GM18502 (cell line): Measurements from ENCODE around the gene SNHG17.
"Not testable (repeated sequence)": the region's sequence is repeated elsewhere in the genome, so short reads cannot be mapped to it uniquely, and the experiment has no call there.

ENCODE experiments used
- ATAC-seq: cut with Tn5 transposase; IDR thresholded peaks from one replicate; pipeline ENCODE4 v1.9.1; 2021; ENCODE audit warnings: mild to moderate bottlenecking; ENCODE audit not compliant: unreplicated experiment, poor library complexity

The SNHG17 gene

DNA sequence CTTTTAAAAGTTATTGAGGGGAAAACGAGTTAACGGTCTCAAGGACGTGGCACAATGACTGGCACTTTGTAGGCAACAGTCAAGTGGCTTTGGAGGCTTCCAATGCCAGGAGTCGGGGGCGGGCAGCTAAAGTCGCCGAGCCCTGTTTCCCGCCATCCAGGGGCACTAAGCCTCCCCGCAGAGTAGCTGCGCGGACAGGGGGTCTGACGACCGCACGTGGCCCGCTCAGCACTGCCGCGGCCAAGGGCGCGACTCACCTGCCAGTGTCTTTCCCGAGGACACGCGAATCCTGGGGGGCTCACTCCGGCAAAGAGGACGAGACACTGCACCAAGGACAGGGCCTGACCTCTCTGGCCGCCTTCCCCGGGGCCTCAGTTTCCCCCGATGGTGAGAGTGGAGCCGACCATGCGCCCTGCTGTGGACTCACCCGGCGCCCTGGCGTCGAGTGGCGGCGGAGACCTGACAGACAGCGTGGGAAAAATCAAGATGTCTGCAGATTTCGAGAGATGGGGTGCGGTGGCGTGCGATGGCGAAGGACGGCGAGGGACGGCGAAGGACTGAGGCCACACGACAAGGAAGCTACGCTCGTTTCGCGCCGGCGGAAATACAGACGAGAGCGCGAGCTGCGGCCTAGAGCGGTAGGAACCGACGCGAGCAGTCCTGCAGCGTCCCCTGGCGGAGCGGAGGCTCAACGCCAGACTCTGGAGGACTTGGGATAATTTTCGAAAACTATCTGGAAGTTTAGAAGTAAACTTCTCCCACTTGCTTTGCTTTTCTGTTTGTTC, at the start of gene SNHG17:
TSS of gene SNHG17 (minus strand) at position 559 of the 785 bp plus-strand sequence.
- ATAC-seq = peak; percentile 63

DNA sequence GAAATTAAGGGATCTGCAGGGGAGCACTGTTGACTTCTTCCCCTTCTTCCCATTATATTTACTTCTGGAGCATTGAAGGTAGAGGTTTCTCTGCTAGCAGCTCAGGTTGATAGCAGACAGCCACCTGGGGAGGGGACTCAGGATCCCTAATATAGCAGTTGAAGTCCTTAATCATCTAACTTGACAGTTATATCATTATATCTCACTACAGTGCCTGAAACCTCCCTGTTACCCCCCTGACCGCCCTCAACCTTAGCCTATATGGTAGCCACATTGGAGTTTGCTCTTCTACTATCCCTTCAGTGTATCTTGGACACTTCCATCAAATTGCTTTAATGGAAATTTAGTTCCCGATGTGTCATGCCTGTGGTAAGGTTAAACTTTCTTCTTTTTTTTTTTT, 44.5 kb upstream of the SNHG17 start:
- no peak for ATAC-seq

DNA sequence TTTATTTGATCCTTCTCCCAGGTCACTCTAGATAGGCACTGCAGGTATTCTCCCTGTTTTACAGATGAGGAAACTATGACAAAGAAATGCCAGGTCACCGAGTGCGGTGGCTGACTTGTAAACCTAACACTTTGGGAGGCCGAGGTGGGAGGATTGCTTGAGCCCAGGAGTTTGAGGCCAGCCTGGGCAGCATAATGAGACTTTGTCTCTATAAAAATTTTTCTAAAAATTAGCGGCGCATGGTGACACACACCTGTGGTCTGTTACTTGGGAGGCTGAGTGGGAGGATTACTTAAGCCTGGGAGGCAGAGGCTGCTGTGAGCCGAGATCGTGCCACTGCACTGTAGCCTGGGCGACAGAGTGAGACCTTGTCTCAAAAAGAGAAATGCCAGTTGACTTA, 42.6 kb upstream of the SNHG17 start:
- ATAC-seq = no peak

DNA sequence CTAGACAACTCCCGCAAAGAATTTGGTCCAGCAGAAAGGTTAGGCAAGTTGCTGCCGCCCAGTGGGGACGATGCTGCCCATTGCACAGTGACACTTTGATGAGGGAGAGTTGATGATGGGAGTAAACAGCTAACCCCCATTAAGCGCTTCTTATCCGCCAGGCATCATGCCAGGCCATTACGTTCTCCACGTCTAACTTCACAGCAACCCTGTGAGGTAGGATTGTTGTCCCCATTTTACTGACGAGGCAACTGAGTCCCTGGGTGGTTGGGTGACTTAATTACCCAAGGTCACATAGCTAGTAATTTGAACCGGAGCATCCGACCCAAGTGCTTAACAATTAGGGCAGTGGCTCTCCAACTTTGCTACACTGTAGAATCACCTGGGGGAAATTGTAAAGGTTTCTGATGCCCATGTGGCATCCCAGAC, 38.3 kb upstream of the SNHG17 start:
- no peak for ATAC-seq

DNA sequence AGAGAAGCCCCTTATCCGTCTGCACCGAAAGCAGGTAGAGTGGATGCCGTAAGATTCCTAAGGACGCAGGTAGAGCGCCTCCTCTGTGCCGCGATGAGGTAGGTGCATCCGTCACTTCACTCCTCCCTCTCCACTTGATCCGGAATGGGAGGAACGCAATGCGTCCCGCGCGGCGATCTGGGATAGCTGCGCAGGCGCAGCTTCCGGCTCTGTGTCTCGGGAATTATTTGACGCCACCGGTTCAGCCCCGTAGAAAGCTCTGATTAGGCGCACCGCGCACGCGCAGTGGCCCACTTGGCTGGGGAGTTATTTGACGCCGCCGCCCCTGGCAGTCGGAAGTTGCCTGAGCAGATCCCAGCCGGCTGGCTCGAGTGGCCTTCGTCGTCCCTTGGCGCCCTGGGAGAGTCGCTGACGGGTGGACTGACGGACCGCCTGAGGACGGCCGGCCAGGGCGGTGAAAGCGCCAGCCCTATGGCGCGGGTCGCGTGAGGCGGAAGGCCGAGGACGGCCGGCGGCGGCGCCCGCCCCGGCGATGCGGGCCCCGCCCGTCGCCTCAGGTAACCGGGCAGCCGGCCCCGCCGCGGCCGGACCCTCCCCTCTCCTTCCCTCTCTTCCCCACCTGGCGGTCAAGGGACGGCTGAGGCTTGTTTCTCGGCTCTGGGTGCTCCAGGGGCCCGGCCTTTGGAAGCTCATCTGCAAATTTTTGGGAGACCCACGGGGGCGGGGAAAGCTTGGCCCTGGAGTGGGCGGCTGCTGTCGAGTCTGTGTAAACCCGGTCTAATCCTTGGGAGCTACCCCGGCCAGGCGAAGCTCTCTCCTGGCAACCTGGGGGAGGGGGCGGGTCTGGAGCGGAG, 37.6 kb upstream of the SNHG17 start, which contains the start of gene RALGAPB:
TSS of gene RALGAPB (plus strand) at position 331 of the 854 bp plus-strand sequence. CDS start 15,590 bp downstream, outside the sequence.
- peak; percentile 88 for ATAC-seq

DNA sequence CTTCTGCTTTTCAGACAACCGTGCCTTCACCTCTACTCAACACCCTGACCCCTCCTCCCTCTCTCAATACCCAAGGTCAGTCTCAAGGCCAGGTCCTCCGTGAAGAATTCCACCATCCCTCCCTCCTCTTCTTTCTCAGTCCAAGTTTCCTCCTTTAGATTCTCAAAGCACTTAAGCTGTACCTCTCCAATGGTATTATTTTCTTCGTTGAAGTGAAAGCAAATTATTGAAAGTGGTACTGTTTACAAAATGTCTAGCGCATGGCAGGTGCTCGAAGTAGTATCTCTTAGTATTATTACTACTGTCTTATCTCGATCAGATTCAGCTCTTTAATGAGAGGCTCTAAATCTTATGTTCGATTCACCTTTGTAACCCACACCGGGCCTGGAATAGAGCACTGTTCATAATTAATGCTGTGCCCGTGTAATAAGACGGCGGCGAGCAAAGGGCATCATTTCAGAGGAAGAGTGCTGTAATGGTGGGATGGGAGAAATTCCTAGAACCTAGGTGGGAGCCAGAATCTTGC, 36.9 kb upstream of the SNHG17 start:
- peak; percentile 3 for ATAC-seq

DNA sequence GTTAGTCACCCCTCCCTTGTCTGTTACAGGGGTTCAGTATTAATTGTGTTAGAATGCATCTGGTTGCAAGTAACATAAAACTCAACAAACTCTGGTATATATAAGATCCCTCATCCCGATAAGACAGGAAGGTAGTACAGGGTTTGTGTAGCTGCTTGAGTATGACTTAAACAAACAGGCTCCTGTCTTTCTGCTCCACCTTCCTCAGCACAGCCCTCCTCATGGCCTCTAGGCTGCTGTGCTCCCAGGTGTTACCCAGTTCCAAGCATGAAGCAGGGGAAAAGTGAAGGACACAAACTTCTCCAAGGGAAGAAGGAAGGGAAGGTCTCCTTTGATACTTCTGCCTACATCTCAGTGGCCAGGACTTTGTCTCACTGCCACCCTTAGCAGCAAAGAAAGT, 36.1 kb upstream of the SNHG17 start:
- no peak for ATAC-seq

DNA sequence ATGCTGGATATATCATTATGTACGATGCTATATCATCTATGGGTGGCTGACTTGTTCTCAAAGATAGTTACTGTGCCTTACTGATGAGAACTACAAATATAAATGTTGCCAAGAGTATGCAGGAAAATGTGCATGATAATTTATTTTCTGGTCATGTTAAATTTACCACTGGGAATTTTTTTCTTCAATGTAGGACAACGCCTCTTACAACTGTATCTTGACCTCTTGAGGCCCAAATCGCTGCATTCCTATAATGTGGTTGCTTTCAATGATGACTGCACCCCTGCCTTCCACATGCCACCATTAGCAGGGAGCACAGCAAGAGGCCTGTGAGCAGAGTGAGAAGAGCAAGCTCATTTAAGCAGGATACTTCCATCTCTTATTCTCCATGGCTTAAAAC, 31.9 kb upstream of the SNHG17 start:
- ATAC-seq = no peak

DNA sequence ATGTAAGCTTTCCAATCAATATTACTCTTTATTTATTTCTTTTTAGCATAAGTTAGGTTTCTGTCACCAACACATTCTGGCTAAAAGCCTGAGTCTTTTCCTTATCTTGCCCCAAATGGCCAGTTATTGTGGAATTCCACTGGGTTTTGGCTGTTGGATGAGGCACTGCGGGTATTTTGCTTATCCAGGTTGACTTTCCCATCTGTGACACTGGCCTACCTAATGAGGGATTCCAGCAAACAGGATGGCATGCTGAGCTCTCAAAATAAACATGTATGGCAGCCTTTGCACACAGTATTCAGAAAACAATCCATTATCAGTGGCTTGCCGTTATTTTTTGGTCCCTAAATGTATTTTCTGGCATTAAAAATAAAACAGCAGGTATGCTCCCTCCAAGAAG, 31.0 kb upstream of the SNHG17 start:
- no peak for ATAC-seq

DNA sequence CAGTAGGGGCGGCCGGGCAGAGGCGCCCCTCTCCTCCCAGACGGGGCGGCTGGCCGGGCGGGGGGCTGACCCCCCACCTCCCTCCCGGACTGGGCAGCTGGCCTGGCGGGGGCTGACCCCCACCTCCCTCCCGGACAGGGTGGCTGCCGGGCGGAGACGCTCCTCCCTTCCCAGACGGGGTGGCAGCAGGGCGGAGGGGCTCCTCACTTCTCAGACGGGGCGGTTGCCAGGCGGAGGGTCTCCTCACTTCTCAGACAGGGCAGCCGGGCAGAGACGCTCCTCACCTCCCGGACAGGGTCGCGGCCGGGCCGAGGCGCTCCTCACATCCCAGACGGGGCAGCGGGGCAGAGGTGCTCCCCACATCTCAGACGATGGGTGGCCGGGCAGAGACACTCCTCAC, 26.4 kb upstream of the SNHG17 start:
- ATAC-seq = not testable (repeated sequence)

DNA sequence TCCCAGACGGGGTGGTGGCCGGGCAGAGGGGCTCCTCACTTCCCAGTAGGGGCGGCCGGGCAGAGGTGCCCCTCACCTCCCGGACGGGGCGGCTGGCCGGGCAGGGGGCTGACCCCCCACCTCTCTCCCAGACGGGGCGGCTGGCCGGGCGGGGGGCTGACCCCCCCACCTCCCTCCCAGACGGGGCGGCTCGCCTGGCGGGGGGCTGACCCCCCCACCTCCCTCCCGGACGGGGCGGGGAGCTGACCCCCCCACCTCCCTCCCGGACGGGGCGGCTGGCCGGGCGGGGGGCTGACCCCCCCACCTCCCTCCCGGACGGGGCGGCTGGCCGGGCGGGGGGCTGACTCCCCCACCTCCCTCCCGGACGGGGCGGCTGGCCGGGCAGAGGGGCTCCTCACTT, 26.0 kb upstream of the SNHG17 start:
- not testable (repeated sequence) for ATAC-seq

DNA sequence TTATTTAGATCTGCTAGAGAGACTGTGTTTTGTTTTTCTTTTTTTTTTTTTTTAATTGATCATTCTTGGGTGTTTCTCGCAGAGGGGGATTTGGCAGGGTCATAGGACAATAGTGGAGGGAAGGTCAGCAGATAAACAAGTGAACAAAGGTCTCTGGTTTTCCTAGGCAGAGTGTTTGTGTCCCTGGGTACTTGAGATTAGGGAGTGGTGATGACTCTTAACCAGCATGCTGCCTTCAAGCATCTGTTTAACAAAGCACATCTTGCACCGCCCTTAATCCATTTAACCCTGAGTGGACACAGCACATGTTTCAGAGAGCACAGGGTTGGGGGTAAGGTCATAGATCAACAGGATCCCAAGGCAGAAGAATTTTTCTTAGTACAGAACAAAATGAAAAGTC, 25.5 kb upstream of the SNHG17 start:
- ATAC-seq = not testable (repeated sequence)

DNA sequence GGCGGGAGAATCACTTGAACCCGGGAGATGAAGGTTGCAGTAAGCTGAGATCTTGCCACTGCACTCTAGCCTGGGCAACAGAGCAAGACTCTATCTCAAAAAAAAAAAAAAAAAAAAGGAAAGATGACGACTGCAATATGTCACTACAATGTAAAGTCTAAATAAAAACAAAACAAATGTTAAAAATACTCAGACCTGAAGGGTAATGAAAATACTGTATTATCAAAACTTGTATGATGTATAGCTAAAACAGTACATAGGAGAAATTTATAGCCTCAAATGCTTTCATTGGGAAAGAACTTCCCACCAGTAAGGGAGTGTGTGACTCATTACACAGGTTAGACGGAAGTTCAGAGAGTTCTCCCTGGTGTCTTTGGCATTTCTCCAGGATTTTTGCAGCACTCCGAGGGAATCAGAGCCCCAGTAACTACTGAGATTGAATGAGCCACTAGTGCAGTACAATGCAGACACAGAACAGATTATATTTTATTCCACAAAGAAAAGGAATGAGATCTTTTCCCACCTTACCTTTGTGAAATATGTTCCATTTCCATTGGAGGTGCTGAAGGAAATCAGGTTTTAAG, 25.0 kb upstream of the SNHG17 start:
- no peak for ATAC-seq

DNA sequence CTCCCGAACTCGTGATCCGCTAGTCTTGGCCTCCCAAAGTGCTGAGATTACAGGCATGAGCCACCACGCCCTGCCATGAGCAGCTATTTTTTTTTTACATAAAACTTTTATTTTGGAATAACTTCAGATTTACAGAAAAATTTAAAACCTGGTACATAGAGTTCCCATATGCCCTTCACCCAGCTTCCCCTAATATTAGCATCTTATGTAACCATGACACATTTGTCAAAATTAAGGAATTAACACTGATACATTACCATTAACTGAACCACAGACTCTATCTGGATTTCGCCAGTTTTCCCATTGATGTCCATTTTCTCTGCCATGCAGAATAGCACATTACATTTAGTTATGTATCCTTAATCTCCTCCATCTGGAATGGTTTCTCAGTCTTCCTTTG, 23.2 kb upstream of the SNHG17 start:
- ATAC-seq = no peak

DNA sequence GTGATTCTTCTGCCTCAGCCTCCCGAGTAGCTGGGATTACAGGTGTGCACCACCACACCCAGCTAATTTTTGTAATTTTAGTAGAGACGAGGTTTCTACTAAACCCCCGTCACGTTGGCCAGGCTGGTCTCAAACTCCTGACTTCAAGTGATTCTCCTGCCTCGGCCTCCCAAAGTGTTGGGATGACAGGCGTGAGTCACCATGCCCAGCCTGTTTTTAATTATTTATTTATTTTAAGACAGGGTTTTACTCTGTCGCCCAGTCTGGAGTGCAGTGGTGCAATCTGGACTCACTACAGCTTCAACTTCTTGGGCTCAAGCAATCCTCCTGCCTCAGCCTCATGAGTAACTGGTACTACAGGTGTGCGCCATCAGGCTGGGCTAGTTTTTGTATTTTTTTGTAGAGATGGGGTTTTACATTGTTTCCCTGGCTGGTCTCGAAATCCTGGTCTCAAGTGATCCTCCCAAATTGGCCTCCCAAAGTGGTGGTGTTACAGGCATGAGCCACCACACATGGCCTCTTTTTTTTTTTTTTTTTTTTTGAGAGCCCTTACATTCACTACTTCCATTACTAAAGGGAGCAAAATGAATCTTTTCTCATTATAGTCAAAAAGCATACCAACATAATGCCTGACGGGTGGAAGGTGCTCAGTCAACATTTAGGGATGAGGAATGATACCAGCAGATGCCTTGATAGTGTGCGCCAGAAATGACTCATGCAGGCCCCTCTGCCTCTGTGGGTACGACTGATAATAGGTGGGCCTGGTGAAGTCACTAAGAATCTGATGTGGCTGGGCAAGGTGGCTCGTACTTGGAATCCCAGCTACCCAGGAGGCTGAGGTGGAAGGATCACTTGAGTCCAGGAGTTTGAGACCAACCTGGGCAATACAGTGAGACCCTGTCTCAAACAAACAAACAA, 19.7 kb upstream of the SNHG17 start:
- no peak for ATAC-seq

DNA sequence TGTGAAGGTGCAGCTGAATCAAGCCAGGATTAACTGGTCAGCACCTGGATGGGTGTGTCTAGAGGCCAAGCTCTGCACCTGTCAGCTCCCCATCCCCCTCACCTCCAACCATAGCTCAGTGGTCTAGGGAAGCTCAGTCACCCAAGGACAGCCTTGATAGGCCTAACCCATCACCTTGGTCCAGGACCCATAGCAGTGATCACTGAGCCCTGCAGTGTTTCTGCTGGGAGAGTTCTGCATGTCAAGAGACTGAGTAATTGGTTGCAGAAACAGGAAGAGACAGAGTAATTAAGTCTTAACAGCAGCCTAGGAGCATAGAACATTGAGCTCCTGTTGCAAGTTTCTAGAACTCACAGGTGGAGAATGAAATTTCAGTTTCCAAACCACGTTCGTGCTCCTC, 18.8 kb upstream of the SNHG17 start:
- ATAC-seq = peak; percentile 52

DNA sequence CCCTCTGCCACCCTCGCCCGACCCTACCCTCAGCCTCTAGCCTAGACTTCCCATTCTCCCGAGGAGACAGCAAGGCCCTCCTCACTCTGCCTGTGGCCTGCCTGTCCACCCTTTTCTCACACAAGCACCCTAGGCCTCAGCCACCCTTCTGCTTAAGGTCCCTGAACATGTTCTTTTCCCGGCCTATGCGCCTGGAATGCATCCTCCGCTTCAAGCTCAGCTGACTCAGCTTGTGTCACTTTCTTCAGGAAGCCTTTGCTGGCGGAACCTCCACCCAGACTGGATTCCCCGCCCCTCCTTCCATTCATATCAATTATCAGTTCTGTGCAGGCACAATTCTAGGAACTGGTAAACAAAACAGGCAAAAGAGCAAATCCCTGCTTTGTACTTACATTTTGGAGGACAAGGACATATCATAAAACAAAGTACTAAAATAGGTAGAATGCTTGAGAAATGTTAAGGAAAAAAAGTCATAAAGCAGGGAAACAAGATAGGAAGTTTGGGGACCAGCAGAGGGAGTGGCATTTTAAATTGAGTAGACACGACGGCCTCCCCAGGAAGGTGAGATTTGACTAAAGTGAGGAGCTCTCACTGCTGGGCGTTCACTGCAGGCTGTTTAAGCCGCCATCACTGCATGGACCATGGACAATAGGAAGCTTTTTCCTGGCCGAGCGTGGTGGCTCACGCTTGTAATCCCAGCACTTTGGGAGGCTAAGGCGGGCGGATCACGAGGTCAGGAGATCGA, 17.9 kb upstream of the SNHG17 start:
- no peak for ATAC-seq

DNA sequence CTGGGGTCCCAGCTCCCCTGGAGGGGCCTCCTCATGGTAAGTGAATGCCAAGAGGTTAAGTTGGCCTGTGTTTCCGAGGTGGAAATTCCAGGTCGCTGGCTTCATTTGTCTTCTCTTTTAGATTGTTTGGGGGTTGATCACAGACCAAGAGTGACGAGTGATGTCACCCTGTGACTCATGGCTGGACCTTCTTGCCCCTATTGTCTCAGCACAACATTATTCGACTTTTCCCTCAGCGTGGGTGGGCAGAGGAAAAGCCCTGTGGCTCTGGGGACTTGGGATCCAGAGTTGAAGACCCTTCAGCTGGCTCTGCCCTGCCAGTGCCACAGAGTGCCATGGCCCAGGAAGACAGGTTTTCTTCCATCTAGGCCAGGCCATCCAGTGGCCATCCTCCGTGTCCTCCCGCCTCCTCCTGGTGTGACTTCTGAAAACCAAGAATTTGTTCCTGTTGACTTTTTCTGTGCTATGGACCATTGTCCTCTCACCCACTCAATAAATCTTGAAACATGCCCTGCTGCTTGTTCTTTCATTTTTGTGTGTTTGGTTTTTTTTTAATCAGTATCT, 15.4 kb upstream of the SNHG17 start:
- no peak for ATAC-seq

DNA sequence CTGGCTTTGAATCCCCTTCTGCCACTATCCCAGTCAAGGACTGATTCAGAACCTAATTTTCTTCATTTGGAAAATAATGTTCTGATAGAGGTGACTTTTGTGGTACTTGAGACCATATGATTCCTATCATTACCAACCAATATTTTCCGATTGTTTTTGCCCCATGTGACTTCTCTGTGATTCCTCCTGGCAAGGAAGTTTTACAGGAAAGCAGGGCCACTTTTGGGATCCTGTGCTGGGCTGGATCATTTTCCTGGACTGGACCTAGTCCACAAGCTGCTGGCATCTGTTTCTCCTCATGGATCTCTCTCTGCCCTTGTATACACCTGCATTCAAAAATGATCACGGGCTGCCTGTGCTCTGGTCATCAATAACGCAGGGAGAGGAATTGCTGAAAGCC, 13.9 kb upstream of the SNHG17 start:
- no peak for ATAC-seq
